Activated T-helper 2 cell treated with anti-CD3 and anti-CD28 coated beads, Interferon-gamma antibody, Interleukin-2, Interleukin-4, amounts not matched to agents 10 μg/mL and 5 μg/mL and 100 μg/mL, durations not matched to agents 14 hours and 24 hours and 36 hours (primary cell): ENCODE measurements around the gene CETN3. TPM values are rescaled to one million over a fixed set of nuclear protein-coding genes. Genes with fewer than 3 reads are reported as not detected.

Experiments used
- DNase-seq: peaks from one replicate; pipeline ENCODE4 v3.0.0; 2021; ENCODE audit warnings: low spot score
- H3K27ac Mint-ChIP-seq: one replicate; pipeline ENCODE4 v1.8.0; 2021; ENCODE audit warnings: mixed read lengths
- H3K27me3 Mint-ChIP-seq: one replicate; pipeline ENCODE4 v1.8.0; 2021; ENCODE audit warnings: low read depth, mixed read lengths
- H3K36me3 Mint-ChIP-seq: one replicate; pipeline ENCODE4 v1.8.0; 2021; ENCODE audit warnings: low read depth, mixed read lengths
- H3K4me1 Mint-ChIP-seq: one replicate; pipeline ENCODE4 v1.8.0; 2021; ENCODE audit warnings: low read depth, mixed read lengths
- H3K4me3 Mint-ChIP-seq: one replicate; pipeline ENCODE4 v1.8.0; 2021; ENCODE audit warnings: low read depth, mild to moderate bottlenecking, moderate library complexity, mixed read lengths
- H3K9me3 Mint-ChIP-seq: one replicate; pipeline ENCODE4 v1.8.0; 2021; ENCODE audit warnings: mixed read lengths
- intact Hi-C: fragments of 100-400 bp; cut with micrococcal nuclease; formaldehyde crosslinking; loops from one replicate; pipeline ENCODE4 v1.15.1; 2023
- total RNA-seq: library from RNA; stranded (reverse); gene quantifications from 2 replicates; pipeline ENCODE4 v1.2.3, GENCODE V29; 2022

The CETN3 gene
- total RNA-seq, 1 donor from 2014 or later = 49.2 TPM

- Mint-ChIP-seq H3K4me1 (peaks cover 23% of the 10 kb centered on the region), H3K36me3 (peaks cover 44% of the 10 kb centered on the region), H3K9me3 (no peaks in the 10 kb centered on the region), H3K27ac (no peak overlapping the region), H3K27me3 (no peaks in the 10 kb centered on the region), H3K4me3 (no peak overlapping the region)
- DNase-seq = no peak
- intact Hi-C loops = no loop called here
These were observed 6.9 kb downstream of the CETN3 start for GRCh38 chr5:90402521-90403255.

GRCh38 chr5:90399251-90399650, 10.3 kb downstream of the CETN3 start:
- H3K4me1 Mint-ChIP-seq = peaks cover 7% of the 10 kb centered on the region
- H3K36me3 Mint-ChIP-seq = peaks cover 25% of the 10 kb centered on the region
- intact Hi-C loops = no loop called here
- no peak overlapping the region for H3K27ac Mint-ChIP-seq
- no peaks in the 10 kb centered on the region for H3K27me3 Mint-ChIP-seq
- no peak for DNase-seq
- H3K9me3 Mint-ChIP-seq = no peaks in the 10 kb centered on the region
- no peak overlapping the region for H3K4me3 Mint-ChIP-seq

- DNase-seq = no peak
- no peaks in the 10 kb centered on the region for H3K27me3 Mint-ChIP-seq
- H3K36me3 Mint-ChIP-seq = peaks cover 25% of the 10 kb centered on the region
- H3K4me1 Mint-ChIP-seq = peaks cover 7% of the 10 kb centered on the region
- intact Hi-C loops = no loop called here
- no peak overlapping the region for H3K4me3 Mint-ChIP-seq
- H3K9me3 Mint-ChIP-seq = no peaks in the 10 kb centered on the region
- no peak overlapping the region for H3K27ac Mint-ChIP-seq
These were observed 10.8 kb downstream of the CETN3 start for GRCh38 chr5:90398726-90399125.

GRCh38 chr5:90395005-90395404, 14.6 kb downstream of the CETN3 start:
- H3K27ac Mint-ChIP-seq = no peak overlapping the region
- no peak for DNase-seq
- peaks cover 30% of the 10 kb centered on the region for H3K36me3 Mint-ChIP-seq
- no peaks in the 10 kb centered on the region for H3K9me3 Mint-ChIP-seq
- no peaks in the 10 kb centered on the region for H3K27me3 Mint-ChIP-seq
- intact Hi-C loops = no loop called here
- peaks cover 13% of the 10 kb centered on the region for H3K4me1 Mint-ChIP-seq
- H3K4me3 Mint-ChIP-seq = no peak overlapping the region

GRCh38 chr5:90390928-90391327, 18.6 kb downstream of the CETN3 start:
- Mint-ChIP-seq H3K4me3 (no peak overlapping the region), H3K36me3 (peaks cover 13% of the 10 kb centered on the region), H3K27me3 (peaks cover 8% of the 10 kb centered on the region), H3K9me3 (no peaks in the 10 kb centered on the region), H3K4me1 (peaks cover 6% of the 10 kb centered on the region), H3K27ac (no peak overlapping the region)
- intact Hi-C loops = no loop called here
- DNase-seq = no peak

GRCh38 chr5:90390326-90390725, 19.2 kb downstream of the CETN3 start:
- Mint-ChIP-seq H3K27me3 (peaks cover 8% of the 10 kb centered on the region), H3K36me3 (peaks cover 13% of the 10 kb centered on the region), H3K9me3 (no peaks in the 10 kb centered on the region), H3K4me1 (peaks cover 6% of the 10 kb centered on the region), H3K4me3 (no peak overlapping the region), H3K27ac (no peak overlapping the region)
- DNase-seq = no peak
- intact Hi-C loops = no loop called here

GRCh38 chr5:90387508-90387907, 22.0 kb downstream of the CETN3 start:
- no peak for DNase-seq
- H3K4me3 Mint-ChIP-seq = no peak overlapping the region
- no peaks in the 10 kb centered on the region for H3K9me3 Mint-ChIP-seq
- intact Hi-C loops = loop anchor here (5.0 kb wide), 1 partner anchor 1660 kb away; no protein-coding TSS in a partner anchor
- H3K4me1 Mint-ChIP-seq = peaks cover 6% of the 10 kb centered on the region
- H3K27me3 Mint-ChIP-seq = peaks cover 11% of the 10 kb centered on the region
- H3K36me3 Mint-ChIP-seq = peaks cover 5% of the 10 kb centered on the region
- no peak overlapping the region for H3K27ac Mint-ChIP-seq

GRCh38 chr5:90386099-90386710, 23.4 kb downstream of the CETN3 start:
- intact Hi-C loops = loop anchor here (5.0 kb wide), 1 partner anchor 1659 kb away; no protein-coding TSS in a partner anchor
- Mint-ChIP-seq H3K27ac (no peak overlapping the region), H3K27me3 (peaks cover 11% of the 10 kb centered on the region), H3K4me3 (no peak overlapping the region), H3K4me1 (peaks cover 6% of the 10 kb centered on the region), H3K9me3 (no peaks in the 10 kb centered on the region), H3K36me3 (no peaks in the 10 kb centered on the region)
- no peak for DNase-seq

GRCh38 chr5:90384389-90384788, 25.2 kb downstream of the CETN3 start:
- H3K27ac Mint-ChIP-seq = no peak overlapping the region
- H3K9me3 Mint-ChIP-seq = no peaks in the 10 kb centered on the region
- H3K4me1 Mint-ChIP-seq = no peaks in the 10 kb centered on the region
- DNase-seq = no peak
- H3K27me3 Mint-ChIP-seq = peaks cover 9% of the 10 kb centered on the region
- H3K36me3 Mint-ChIP-seq = no peaks in the 10 kb centered on the region
- intact Hi-C loops = no loop called here
- H3K4me3 Mint-ChIP-seq = no peak overlapping the region

GRCh38 chr5:90383903-90384302, 25.7 kb downstream of the CETN3 start:
- Mint-ChIP-seq H3K27ac (no peak overlapping the region), H3K4me3 (no peak overlapping the region), H3K36me3 (no peaks in the 10 kb centered on the region), H3K4me1 (no peaks in the 10 kb centered on the region), H3K27me3 (peaks cover 9% of the 10 kb centered on the region), H3K9me3 (no peaks in the 10 kb centered on the region)
- no peak for DNase-seq
- intact Hi-C loops = no loop called here

GRCh38 chr5:90381213-90381929, 28.2 kb downstream of the CETN3 start:
- H3K27me3 Mint-ChIP-seq = peaks cover 5% of the 10 kb centered on the region
- DNase-seq = no peak
- intact Hi-C loops = no loop called here
- no peak overlapping the region for H3K27ac Mint-ChIP-seq
- H3K9me3 Mint-ChIP-seq = no peaks in the 10 kb centered on the region
- no peak overlapping the region for H3K4me3 Mint-ChIP-seq
- no peaks in the 10 kb centered on the region for H3K4me1 Mint-ChIP-seq
- no peaks in the 10 kb centered on the region for H3K36me3 Mint-ChIP-seq

GRCh38 chr5:90379652-90380051, 29.9 kb downstream of the CETN3 start:
- H3K4me3 Mint-ChIP-seq = no peak overlapping the region
- H3K9me3 Mint-ChIP-seq = no peaks in the 10 kb centered on the region
- H3K4me1 Mint-ChIP-seq = no peaks in the 10 kb centered on the region
- H3K36me3 Mint-ChIP-seq = no peaks in the 10 kb centered on the region
- intact Hi-C loops = no loop called here
- H3K27ac Mint-ChIP-seq = no peak overlapping the region
- peaks cover 7% of the 10 kb centered on the region for H3K27me3 Mint-ChIP-seq
- DNase-seq = no peak

GRCh38 chr5:90378752-90379151, 30.8 kb downstream of the CETN3 start:
- H3K9me3 Mint-ChIP-seq = no peaks in the 10 kb centered on the region
- no peaks in the 10 kb centered on the region for H3K36me3 Mint-ChIP-seq
- DNase-seq = no peak
- no peak overlapping the region for H3K27ac Mint-ChIP-seq
- H3K4me3 Mint-ChIP-seq = no peak overlapping the region
- no peaks in the 10 kb centered on the region for H3K4me1 Mint-ChIP-seq
- intact Hi-C loops = no loop called here
- peaks cover 4% of the 10 kb centered on the region for H3K27me3 Mint-ChIP-seq
